ENCODE results near the gene HCN3. TPM values are rescaled to one million over a fixed set of nuclear protein-coding genes. Genes with fewer than 3 reads are reported as not detected.

HCN3 gene
- total and polyA plus RNA-seq, 2 of the 8 experiments (the other 6 are each of a cell fraction or from before 2014, with no cell fraction given): 6.4 to 7.3 TPM

- TF ChIP-seq, protein P1, sequence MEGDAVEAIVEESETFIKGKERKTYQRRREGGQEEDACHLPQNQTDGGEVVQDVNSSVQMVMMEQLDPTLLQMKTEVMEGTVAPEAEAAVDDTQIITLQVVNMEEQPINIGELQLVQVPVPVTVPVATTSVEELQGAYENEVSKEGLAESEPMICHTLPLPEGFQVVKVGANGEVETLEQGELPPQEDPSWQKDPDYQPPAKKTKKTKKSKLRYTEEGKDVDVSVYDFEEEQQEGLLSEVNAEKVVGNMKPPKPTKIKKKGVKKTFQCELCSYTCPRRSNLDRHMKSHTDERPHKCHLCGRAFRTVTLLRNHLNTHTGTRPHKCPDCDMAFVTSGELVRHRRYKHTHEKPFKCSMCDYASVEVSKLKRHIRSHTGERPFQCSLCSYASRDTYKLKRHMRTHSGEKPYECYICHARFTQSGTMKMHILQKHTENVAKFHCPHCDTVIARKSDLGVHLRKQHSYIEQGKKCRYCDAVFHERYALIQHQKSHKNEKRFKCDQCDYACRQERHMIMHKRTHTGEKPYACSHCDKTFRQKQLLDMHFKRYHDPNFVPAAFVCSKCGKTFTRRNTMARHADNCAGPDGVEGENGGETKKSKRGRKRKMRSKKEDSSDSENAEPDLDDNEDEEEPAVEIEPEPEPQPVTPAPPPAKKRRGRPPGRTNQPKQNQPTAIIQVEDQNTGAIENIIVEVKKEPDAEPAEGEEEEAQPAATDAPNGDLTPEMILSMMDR (IDR thresholded peaks at IDR 0.05; ENCODE audit: control extremely low read depth in 1 of 3, insufficient read depth in 1 of 3, low read depth in 1 of 3, low read length in 3 of 3): peak; percentile 64 to 83 (median 71)
- TF ChIP-seq BACH1 (IDR thresholded peaks at IDR 0.05; ENCODE audit: low read length) (no peak), POU5F1 (IDR thresholded peaks at IDR 0.05; ENCODE audit: low read depth, low read length) (no peak), SIN3A (conservative IDR thresholded peaks at IDR 0.05 in 1 of 2, IDR thresholded peaks at IDR 0.05 in 1 of 2; ENCODE audit: low read depth in 1 of 2, low read length in 2 of 2) (peak; percentile 93 to 96), RNF2 (IDR thresholded peaks at IDR 0.05; ENCODE audit: borderline replicate concordance, low read depth, low read length, missing control alignments, poor library complexity, severe bottlenecking) (no peak), TEAD4 (IDR thresholded peaks at IDR 0.05; ENCODE audit: low read depth, low read length) (no peak), RFX5 (IDR thresholded peaks at IDR 0.05; ENCODE audit: borderline replicate concordance, low read depth, low read length) (no peak)
Measured at GRCh38 chr1:155277902-155278688, 832 bp downstream of the HCN3 start (continued).

All from H1 (cell line).